ENCODE data around the gene CASP4.

DNA sequence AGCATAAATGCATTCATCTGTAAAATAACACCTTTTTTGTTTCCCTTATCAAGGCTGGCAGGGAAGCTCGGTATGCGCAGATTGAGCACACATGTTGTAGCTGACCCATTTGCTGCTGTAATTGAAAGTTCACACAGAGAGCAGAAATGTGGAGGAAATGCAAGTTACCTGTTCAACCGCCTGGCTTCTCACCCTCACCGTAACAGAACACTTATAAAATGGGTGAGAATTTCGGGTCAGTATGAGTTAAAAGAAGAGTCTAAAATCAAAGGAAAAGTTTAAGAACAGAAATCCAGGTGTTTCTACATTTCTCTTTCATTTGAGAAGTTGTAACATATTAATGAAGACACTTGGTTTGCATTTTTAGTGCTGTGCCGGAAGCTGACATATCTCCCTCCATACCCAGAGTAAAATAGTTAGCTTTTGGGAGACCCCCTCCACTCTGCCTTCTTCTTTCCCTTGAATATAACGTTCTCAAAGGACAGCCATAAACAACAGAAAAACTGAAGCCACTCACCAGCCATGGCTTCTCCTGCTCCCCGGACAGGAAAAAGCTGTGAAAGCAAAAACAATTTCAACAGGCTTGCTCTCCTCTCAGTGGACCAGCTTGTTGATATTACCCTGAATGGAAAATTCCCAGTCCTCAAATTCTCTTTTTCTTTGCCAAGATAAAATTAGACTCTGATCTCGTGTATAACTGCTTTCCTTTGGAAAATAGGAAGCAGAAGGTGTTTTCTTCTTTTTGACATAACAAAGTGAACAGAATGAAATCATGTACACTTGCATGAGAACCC lies 70.3 kb downstream of the CASP4 start, which contains the start of gene CASP12:
- TF ChIP-seq POLR2A (IDR thresholded peaks at IDR 0.05) (no peak), POLR2AphosphoS5 (IDR thresholded peaks at IDR 0.05) (no peak)
- TF ChIP-seq, protein P1, sequence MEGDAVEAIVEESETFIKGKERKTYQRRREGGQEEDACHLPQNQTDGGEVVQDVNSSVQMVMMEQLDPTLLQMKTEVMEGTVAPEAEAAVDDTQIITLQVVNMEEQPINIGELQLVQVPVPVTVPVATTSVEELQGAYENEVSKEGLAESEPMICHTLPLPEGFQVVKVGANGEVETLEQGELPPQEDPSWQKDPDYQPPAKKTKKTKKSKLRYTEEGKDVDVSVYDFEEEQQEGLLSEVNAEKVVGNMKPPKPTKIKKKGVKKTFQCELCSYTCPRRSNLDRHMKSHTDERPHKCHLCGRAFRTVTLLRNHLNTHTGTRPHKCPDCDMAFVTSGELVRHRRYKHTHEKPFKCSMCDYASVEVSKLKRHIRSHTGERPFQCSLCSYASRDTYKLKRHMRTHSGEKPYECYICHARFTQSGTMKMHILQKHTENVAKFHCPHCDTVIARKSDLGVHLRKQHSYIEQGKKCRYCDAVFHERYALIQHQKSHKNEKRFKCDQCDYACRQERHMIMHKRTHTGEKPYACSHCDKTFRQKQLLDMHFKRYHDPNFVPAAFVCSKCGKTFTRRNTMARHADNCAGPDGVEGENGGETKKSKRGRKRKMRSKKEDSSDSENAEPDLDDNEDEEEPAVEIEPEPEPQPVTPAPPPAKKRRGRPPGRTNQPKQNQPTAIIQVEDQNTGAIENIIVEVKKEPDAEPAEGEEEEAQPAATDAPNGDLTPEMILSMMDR (IDR thresholded peaks at IDR 0.05): no peak
